Tibial nerve (tissue), 4 donors: ENCODE measurements around the gene WNT8A. TPM values are rescaled to one million over a fixed set of nuclear protein-coding genes. Genes with fewer than 3 reads are reported as not detected.
A peak's percentile ranks its signal among the peaks of the same experiment; 100 is the strongest.
"Not testable (repeated sequence)": the region's sequence is repeated elsewhere in the genome, so short reads cannot be mapped to it uniquely, and the experiment has no call there.

Source experiments
- DNase-seq, 2 donors: peaks; one replicate each; pipeline ENCODE4 v3.0.0-alpha.2; 2019; ENCODE audit warnings: low spot score in 2 of 2
- H3K27ac ChIP-seq, 4 donors: fragments of 200-600 bp; sonication (generic) in 3 of 4; one replicate each; pipeline ENCODE4 v1.5.1; 2017 to 2019; ENCODE audit warnings: mild to moderate bottlenecking in 1 of 4
- H3K27me3 ChIP-seq, 2 donors: fragments of 200-600 bp; sonication (generic) in 1 of 2; one replicate each; pipeline versions ENCODE4 v1.5.1 to v1.6.0; 2017 to 2019
- H3K36me3 ChIP-seq, 3 donors: fragments of 200-600 bp; sonication (generic); one replicate each; pipeline ENCODE4 v1.5.1; 2018 to 2019
- H3K4me1 ChIP-seq, 4 donors: fragments of 200-600 bp; sonication (generic) in 3 of 4; one replicate each; pipeline ENCODE4 v1.5.1; 2017 to 2019
- H3K4me3 ChIP-seq, 4 donors: fragments of 200-600 bp; sonication (generic) in 3 of 4; one replicate each; pipeline ENCODE4 v1.5.1; 2017 to 2019; ENCODE audit warnings: mild to moderate bottlenecking in 1 of 4, moderate library complexity in 1 of 4
- H3K9me3 ChIP-seq, 4 donors: fragments of 200-600 bp; sonication (generic) in 3 of 4; one replicate each; pipeline ENCODE4 v1.5.1; 2017 to 2019
- EP300 ChIP-seq, 2 donors: sonication (generic); formaldehyde crosslinking; IDR thresholded peaks; one replicate each; pipeline ENCODE4 v1.6.1; 2017; ENCODE audit warnings: antibody characterized with exemption in 2 of 2, mild to moderate bottlenecking in 1 of 2
- POLR2A ChIP-seq, 2 donors: fragments of 450-650 bp; IDR thresholded peaks; one replicate each; pipeline ENCODE4 v1.6.1; 2017; ENCODE audit warnings: antibody characterized with exemption in 2 of 2, mild to moderate bottlenecking in 2 of 2, moderate library complexity in 2 of 2
- WGBS, 2 donors: methylation state at CpG; one replicate each; pipeline ENCODE4 v1.1.5; 2018; 5-methylcytosine and 5-hydroxymethylcytosine counted together
- total RNA-seq, 4 donors: library from RNA; depleted of rRNA; stranded (reverse); fragments of >200 nt; gene quantifications; one replicate each; pipeline ENCODE4 v1.1.0, GENCODE V29; 2016
- TF ChIP-seq, protein P1 (sequence below), 5 experiments: fragments of 200-600 bp in 3 of 5; fragments of 450-650 bp in 2 of 5; sonication (generic) in 3 of 5; IDR thresholded peaks; one replicate each; pipeline ENCODE4 v1.5.1; 2016 to 2019; ENCODE audit warnings: antibody characterized with exemption in 5 of 5, mild to moderate bottlenecking in 3 of 5, moderate library complexity in 2 of 5

The WNT8A gene
- total RNA-seq, 4 donors from 2014 or later = not detected

DNA sequence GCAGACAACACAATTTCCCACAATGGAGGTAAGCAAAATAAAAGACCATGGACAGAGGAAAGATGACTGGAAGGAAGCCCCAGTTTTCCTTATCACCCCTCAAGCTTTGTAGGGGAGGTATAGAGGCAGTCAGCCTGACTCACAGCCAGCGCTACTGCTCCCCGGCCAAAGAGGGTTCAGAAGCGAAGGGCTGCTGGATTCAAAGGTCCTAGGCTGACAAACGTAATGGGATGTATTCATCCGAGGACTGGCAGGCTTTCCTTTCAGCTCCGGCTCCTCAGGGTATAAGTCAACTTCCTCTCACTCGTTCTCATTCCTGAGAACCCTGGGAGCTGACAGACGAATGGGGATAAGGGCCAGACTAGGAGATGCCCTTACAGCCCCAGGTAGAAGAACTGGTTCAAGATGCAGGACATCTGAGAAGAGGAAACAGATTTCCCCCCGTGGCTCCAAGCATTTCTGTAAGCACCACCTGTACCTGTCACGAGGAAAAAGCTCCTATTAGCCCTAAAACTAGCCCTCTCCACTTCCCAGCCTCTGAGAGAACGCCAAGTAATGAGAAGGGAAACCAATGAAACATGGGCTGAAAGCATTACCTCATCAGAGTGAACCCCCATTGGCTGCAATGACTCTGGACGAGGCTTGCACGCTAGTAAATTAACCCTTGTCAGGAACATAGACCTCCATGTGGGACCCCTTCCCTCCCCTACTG, 28.8 kb upstream of the WNT8A start:
- Histone ChIP-seq H3K27me3 (no peaks in the 10 kb centered on the region), H3K4me1 (peaks cover 0 to 13% (median 0%) of the 10 kb centered on the region in 4 donors), H3K27ac (peak overlapping the region in 2 of 4 donors; percentile 55 to 70), H3K9me3 (no peaks in the 10 kb centered on the region), H3K36me3 (no peaks in the 10 kb centered on the region), H3K4me3 (peak overlapping the region in 1 of 4 donors; percentile 25)
- TF ChIP-seq, protein P1, sequence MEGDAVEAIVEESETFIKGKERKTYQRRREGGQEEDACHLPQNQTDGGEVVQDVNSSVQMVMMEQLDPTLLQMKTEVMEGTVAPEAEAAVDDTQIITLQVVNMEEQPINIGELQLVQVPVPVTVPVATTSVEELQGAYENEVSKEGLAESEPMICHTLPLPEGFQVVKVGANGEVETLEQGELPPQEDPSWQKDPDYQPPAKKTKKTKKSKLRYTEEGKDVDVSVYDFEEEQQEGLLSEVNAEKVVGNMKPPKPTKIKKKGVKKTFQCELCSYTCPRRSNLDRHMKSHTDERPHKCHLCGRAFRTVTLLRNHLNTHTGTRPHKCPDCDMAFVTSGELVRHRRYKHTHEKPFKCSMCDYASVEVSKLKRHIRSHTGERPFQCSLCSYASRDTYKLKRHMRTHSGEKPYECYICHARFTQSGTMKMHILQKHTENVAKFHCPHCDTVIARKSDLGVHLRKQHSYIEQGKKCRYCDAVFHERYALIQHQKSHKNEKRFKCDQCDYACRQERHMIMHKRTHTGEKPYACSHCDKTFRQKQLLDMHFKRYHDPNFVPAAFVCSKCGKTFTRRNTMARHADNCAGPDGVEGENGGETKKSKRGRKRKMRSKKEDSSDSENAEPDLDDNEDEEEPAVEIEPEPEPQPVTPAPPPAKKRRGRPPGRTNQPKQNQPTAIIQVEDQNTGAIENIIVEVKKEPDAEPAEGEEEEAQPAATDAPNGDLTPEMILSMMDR (IDR thresholded peaks at IDR 0.05) = no peak
- no peak for TF ChIP-seq EP300 (IDR thresholded peaks at IDR 0.05)
- TF ChIP-seq POLR2A (IDR thresholded peaks at IDR 0.05) = no peak
- no peak for DNase-seq
- WGBS, 2 donors = 16 to 18% methylated on average over 13 of the region's 13 CpGs

DNA sequence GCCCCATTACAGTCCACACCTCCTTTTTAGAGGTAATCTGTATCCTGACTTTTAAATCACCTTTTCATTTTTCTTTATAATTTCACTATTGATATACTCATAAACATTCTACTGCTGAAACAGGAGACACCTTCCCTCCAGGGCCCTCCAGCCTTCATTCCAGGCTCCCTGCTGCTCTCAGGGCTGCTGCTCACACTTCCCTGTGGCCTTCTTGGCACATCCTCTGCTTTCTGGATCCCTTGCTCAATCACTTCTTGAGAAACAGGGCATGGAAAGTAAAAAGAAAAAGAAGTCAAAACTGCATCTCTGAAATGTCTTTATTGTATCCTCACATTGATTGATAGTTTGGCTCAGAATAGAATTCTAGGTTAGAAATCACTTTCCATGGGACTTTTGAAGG, 19.3 kb upstream of the WNT8A start:
- no peak for DNase-seq
- H3K4me1 ChIP-seq = peaks cover 0 to 7% (median 0%) of the 10 kb centered on the region in 4 donors
- TF ChIP-seq EP300 (IDR thresholded peaks at IDR 0.05) (no peak), POLR2A (IDR thresholded peaks at IDR 0.05) (no peak)
- TF ChIP-seq, protein P1 (IDR thresholded peaks at IDR 0.05) = no peak
- no peaks in the 10 kb centered on the region for H3K9me3 ChIP-seq
- no peak overlapping the region for H3K27ac ChIP-seq
- no peak overlapping the region for H3K4me3 ChIP-seq
- no peaks in the 10 kb centered on the region for H3K36me3 ChIP-seq
- H3K27me3 ChIP-seq = no peaks in the 10 kb centered on the region

DNA sequence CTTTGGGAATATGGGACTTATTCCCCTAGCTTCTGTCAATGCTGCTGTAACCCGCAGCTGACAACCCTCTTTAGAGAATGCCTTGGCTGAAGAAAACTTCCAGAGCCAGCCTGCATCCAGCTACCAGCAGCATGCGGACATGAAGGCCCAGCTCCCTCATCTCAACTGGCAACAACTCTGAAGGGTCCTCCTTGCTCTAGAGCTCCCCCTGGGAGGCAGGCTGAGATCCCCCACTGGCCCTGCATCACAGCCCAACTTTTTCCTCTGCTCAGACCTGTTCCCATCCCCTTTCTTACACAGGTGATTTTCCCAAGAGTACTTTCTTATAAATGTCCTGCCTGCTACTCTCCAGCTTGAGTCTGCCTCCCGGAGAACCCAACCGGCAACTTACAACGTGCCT, 18.7 kb upstream of the WNT8A start:
- no peak for DNase-seq
- peaks cover 0 to 7% (median 0%) of the 10 kb centered on the region in 4 donors for H3K4me1 ChIP-seq
- H3K9me3 ChIP-seq = no peaks in the 10 kb centered on the region
- no peak overlapping the region for H3K27ac ChIP-seq
- no peak overlapping the region for H3K4me3 ChIP-seq
- TF ChIP-seq, protein P1 (IDR thresholded peaks at IDR 0.05) = peak in 1 of 5 experiments; percentile 24
- TF ChIP-seq EP300 (IDR thresholded peaks at IDR 0.05) = no peak
- 70 to 73% methylated on average over 5 of the region's 5 CpGs for WGBS, 2 donors
- H3K27me3 ChIP-seq = no peaks in the 10 kb centered on the region
- no peaks in the 10 kb centered on the region for H3K36me3 ChIP-seq

DNA sequence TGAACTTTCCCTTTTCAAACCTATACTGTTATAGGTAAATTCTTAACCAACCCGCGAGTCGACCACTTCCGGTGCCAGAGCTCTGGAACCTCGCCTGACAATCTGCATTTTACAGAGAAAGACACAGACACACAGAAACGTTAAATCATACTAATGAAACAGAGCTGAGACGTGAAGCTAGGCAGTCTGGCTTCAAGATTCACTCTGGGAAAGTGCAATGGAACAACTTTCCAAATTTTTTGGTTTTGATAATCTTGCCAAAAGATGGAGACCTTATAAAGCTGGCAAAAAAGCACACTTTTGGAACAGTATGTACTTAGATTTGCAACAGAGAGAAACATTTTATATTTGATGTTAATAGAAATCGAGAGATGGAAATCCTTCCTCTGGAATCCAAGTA, 15.9 kb upstream of the WNT8A start:
- Histone ChIP-seq H3K4me3 (no peak overlapping the region), H3K36me3 (no peaks in the 10 kb centered on the region), H3K27me3 (no peaks in the 10 kb centered on the region), H3K27ac (no peak overlapping the region), H3K9me3 (no peaks in the 10 kb centered on the region), H3K4me1 (peaks cover 0 to 7% (median 0%) of the 10 kb centered on the region in 4 donors)
- no peak for TF ChIP-seq EP300 (IDR thresholded peaks at IDR 0.05)
- TF ChIP-seq, protein P1 (IDR thresholded peaks at IDR 0.05) = no peak
- TF ChIP-seq POLR2A (IDR thresholded peaks at IDR 0.05) = no peak
- 92% methylated on average over 8 of the region's 8 CpGs for WGBS, 2 donors
- DNase-seq = no peak

DNA sequence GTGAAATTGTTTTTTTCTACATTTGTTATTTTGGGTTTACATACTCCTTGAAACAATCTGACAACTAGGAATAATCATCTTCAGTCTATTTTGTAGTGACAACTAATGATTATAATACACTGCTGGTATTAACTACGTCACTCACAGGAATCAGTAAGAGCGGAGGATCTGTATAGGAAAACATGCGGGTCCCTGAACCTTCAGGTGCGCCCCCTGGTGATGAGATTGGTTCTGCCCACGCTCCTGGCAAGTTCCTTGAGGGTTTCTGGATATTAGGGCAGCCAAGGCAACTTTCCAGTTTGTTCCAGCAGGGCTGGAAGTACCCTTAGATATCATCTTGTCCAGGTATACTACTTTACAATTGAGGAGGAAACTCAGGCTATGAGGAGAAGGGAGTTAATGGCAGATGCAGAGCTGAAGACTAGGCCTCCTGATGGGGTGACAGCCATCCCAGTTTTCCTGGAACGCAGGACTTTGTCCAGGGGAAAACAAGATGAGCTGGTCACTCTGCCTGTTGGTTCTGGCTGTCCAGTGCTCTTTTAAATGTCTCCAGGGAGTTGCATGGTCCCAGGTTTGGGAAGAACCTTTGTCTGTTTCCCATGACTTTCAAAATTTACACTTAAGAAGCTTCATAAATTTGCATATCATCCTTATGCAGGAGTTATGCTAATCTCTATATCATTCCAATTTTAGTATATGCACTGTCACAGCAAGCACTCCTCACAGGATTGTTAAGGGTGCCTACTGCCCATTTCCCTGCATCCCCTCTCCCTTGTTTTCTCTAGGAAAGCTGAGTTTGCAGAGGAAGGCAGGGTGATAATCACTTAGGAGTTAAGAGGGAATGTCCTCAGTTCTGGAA, 14.9 kb upstream of the WNT8A start:
- H3K27me3 ChIP-seq = no peaks in the 10 kb centered on the region
- H3K9me3 ChIP-seq = no peaks in the 10 kb centered on the region
- TF ChIP-seq, protein P1 (IDR thresholded peaks at IDR 0.05) = peak; percentile 58 to 67 (median 58)
- peak in 1 of 2 donors; percentile 14 for TF ChIP-seq EP300 (IDR thresholded peaks at IDR 0.05)
- no peak for TF ChIP-seq POLR2A (IDR thresholded peaks at IDR 0.05)
- H3K4me3 ChIP-seq = no peak overlapping the region
- H3K36me3 ChIP-seq = no peaks in the 10 kb centered on the region
- 19 to 21% methylated on average over 6 of the region's 6 CpGs for WGBS, 2 donors
- H3K4me1 ChIP-seq = peaks cover 0 to 7% (median 0%) of the 10 kb centered on the region in 4 donors
- DNase-seq = peak; percentile 21 to 78
- no peak overlapping the region for H3K27ac ChIP-seq

DNA sequence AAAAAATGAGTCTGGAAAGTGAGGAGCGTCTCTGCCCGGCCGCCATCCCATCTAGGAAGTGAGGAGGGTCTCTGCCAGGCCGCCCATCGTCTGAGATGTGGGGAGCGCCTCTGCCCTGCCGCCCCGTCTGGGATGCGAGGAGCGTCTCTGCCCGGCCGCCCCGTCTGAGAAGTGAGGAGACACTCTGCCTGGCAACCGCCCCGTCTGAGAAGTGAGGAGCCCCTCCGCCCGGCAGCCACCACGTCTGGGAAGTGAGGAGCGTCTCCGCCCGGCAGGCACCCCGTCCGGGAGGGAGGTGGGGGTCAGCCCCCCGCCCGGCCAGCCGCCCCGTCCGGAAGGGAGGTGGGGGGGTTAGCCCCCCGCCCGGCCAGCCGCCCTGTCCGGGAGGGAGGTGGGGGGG, 13.8 kb upstream of the WNT8A start:
- not testable (repeated sequence) for H3K27me3 ChIP-seq

More for the DNA sequence above, 13.8 kb upstream of the WNT8A start:
- 76 to 89% methylated on average over 4 to 5 of the region's 32 CpGs for WGBS, 2 donors
- H3K4me1 ChIP-seq, DNase-seq, H3K27ac ChIP-seq, H3K4me3 ChIP-seq, H3K9me3 ChIP-seq, H3K36me3 ChIP-seq: not testable (repeated sequence)
